Esophagus squamous epithelium (tissue), 5 donors: ENCODE results near the gene THADA. TPM values are rescaled to one million over a fixed set of nuclear protein-coding genes. Genes with fewer than 3 reads are reported as not detected.

Experiments used
- DNase-seq: peaks from one replicate; lab custom pipeline; 2025; lab: John Stamatoyannopoulos, UW
- H3K27ac ChIP-seq, 4 donors: fragments of 200-600 bp; sonication (generic); one replicate each; pipeline ENCODE4 v1.5.1; 2016 to 2019; ENCODE audit warnings: mild to moderate bottlenecking in 1 of 4
- H3K27me3 ChIP-seq, 4 donors: fragments of 200-600 bp; sonication (generic); 1 replicate in 3 of 4; 2 replicates in 1 of 4; pipeline versions ENCODE4 v1.5.1 to v1.6.0; 2017 to 2021; ENCODE audit warnings: antibody characterized with exemption in 1 of 4
- H3K36me3 ChIP-seq, 3 donors: fragments of 200-600 bp; sonication (generic); one replicate each; pipeline ENCODE4 v1.5.1; 2016 to 2019
- H3K4me1 ChIP-seq, 3 donors: fragments of 200-600 bp; sonication (generic); one replicate each; pipeline ENCODE4 v1.5.1; 2017 to 2019
- H3K4me3 ChIP-seq, 4 donors: fragments of 200-600 bp; sonication (generic); 1 replicate in 3 of 4; 2 replicates in 1 of 4; pipeline ENCODE4 v1.5.1; 2016 to 2019; ENCODE audit warnings: mild to moderate bottlenecking in 2 of 4, moderate library complexity in 1 of 4
- H3K9me3 ChIP-seq, 3 donors: fragments of 200-600 bp; sonication (generic); one replicate each; pipeline ENCODE4 v1.5.1; 2016 to 2019
- POLR2A ChIP-seq, 4 donors: fragments of 450-650 bp; IDR thresholded peaks; one replicate each; pipeline ENCODE4 v1.6.1; 2017; ENCODE audit warnings: antibody characterized with exemption in 4 of 4, mild to moderate bottlenecking in 4 of 4, moderate library complexity in 3 of 4
- WGBS, 2 donors: methylation state at CpG; one replicate each; pipeline ENCODE4 v1.1.5; 2018; 5-methylcytosine and 5-hydroxymethylcytosine counted together
- intact Hi-C: fragments of 100-400 bp; cut with DNase I; formaldehyde crosslinking; loops from one replicate; pipeline ENCODE4 v1.15.0; 2022
- total RNA-seq, 4 donors: library from RNA; depleted of rRNA; stranded (reverse); fragments of >200 nt; gene quantifications; one replicate each; pipeline ENCODE4 v1.1.0, GENCODE V29; 2016
- TF ChIP-seq, protein P1 (sequence below), 6 experiments: fragments of 450-650 bp in 4 of 6; fragments of 200-600 bp in 2 of 6; sonication (generic) in 2 of 6; IDR thresholded peaks; one replicate each; pipeline ENCODE4 v1.5.1; 2016 to 2019; ENCODE audit warnings: antibody characterized with exemption in 6 of 6, mild to moderate bottlenecking in 4 of 6, moderate library complexity in 4 of 6
- donor health status: DM: yes; HTN: yes; CAD: no.

Gene THADA
- total RNA-seq, 4 donors from 2014 or later, result 14.0 to 32.2 (median 21.0) TPM

DNA sequence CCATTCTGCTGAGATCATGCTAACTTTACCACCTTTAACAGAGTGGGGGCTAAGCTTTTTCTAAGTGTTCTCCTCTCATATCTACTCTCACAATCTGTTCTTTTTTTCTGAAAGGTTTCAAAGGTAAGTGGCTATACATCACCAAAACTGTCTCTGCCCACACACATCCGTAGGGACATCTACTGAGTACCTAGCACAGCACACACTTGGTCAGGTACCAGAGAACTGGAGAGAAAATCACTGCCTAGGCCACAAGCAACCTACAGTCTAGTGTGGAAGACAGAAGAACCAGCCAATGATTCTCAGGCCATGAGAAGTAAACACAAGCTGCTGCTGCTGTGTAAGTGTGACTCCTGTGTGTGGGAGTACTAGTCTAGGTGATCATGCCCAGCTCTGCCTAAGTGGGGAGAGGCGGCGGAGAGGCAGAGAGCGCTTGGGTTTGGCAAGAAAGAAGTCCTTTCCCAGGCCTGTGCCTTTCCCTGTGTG lies 193.3 kb downstream of the THADA start:
- intact Hi-C loops, result no loop called here
- Histone ChIP-seq H3K9me3 (no peaks in the 10 kb centered on the region), H3K4me3 (no peak overlapping the region), H3K27me3 (no peaks in the 10 kb centered on the region), H3K4me1 (peaks cover 14 to 93% (median 21%) of the 10 kb centered on the region in 3 donors), H3K27ac (peak overlapping the region; percentile 50 to 83 (median 66)), H3K36me3 (no peaks in the 10 kb centered on the region)
- DNase-seq, result no peak
- no peak for TF ChIP-seq POLR2A (IDR thresholded peaks at IDR 0.05)
- TF ChIP-seq, protein P1, sequence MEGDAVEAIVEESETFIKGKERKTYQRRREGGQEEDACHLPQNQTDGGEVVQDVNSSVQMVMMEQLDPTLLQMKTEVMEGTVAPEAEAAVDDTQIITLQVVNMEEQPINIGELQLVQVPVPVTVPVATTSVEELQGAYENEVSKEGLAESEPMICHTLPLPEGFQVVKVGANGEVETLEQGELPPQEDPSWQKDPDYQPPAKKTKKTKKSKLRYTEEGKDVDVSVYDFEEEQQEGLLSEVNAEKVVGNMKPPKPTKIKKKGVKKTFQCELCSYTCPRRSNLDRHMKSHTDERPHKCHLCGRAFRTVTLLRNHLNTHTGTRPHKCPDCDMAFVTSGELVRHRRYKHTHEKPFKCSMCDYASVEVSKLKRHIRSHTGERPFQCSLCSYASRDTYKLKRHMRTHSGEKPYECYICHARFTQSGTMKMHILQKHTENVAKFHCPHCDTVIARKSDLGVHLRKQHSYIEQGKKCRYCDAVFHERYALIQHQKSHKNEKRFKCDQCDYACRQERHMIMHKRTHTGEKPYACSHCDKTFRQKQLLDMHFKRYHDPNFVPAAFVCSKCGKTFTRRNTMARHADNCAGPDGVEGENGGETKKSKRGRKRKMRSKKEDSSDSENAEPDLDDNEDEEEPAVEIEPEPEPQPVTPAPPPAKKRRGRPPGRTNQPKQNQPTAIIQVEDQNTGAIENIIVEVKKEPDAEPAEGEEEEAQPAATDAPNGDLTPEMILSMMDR (IDR thresholded peaks at IDR 0.05), result no peak
- WGBS, 2 donors, result 41 to 59% methylated on average over 4 of the region's 4 CpGs

DNA sequence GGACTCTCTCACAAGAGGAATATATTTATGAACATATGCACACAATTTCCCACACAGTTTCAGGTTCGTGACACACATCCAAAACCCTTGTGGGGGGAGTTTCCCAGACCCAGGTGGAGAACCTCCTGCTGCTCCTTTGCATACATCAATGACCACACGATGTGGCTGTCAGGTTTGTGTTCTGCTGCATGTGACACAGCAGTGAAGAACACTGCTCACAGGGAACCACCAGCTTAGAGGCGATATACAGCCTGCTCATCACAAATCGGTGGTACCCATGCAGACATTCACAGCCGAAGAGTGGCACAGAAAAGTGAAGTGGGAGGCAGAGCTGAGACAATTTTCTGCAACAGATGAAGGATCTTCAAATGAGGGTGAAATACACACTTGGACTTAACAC lies 193.8 kb downstream of the THADA start:
- Histone ChIP-seq H3K36me3 (no peaks in the 10 kb centered on the region), H3K4me3 (no peak overlapping the region), H3K9me3 (no peaks in the 10 kb centered on the region), H3K27me3 (no peaks in the 10 kb centered on the region), H3K4me1 (peaks cover 14 to 93% (median 22%) of the 10 kb centered on the region in 3 donors), H3K27ac (peak overlapping the region; percentile 50 to 83 (median 66))
- intact Hi-C loops, result no loop called here
- WGBS, 2 donors, result 53 to 78% methylated on average over 3 to 4 of the region's 5 CpGs
- DNase-seq, result no peak
- no peak for TF ChIP-seq POLR2A (IDR thresholded peaks at IDR 0.05)
- TF ChIP-seq, protein P1 (IDR thresholded peaks at IDR 0.05), result no peak

DNA sequence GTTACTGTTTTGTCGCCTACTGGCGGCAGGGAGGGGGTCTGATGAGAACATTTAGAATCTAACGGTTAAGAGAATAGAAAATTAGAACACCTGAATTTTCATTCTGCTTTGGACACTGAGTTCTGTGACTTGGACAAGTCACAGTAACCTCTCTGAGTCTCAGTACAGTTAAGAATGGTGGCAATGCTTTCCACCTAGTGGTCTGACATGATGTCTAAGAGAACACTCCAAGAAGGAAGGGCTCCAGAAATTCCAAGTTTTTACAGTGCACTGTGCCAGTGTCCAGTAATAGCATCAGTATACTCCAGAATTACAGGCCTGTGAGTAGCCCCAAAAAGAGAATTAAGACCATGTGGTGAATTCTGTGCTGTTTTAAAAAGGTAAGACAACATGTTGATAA lies 195.3 kb downstream of the THADA start:
- no peaks in the 10 kb centered on the region for H3K9me3 ChIP-seq
- 80 to 92% methylated on average over 3 of the region's 3 CpGs for WGBS, 2 donors
- intact Hi-C loops, result no loop called here
- peaks cover 0 to 9% (median 0%) of the 10 kb centered on the region in 3 donors for H3K36me3 ChIP-seq
- TF ChIP-seq, protein P1 (IDR thresholded peaks at IDR 0.05), result no peak
- no peak for TF ChIP-seq POLR2A (IDR thresholded peaks at IDR 0.05)
- H3K4me3 ChIP-seq, result no peak overlapping the region
- no peak for DNase-seq
- H3K27me3 ChIP-seq, result no peaks in the 10 kb centered on the region
- H3K27ac ChIP-seq, result peak overlapping the region in 3 of 4 donors; percentile 11 to 83 (median 72)
- peaks cover 9 to 93% (median 18%) of the 10 kb centered on the region in 3 donors for H3K4me1 ChIP-seq

DNA sequence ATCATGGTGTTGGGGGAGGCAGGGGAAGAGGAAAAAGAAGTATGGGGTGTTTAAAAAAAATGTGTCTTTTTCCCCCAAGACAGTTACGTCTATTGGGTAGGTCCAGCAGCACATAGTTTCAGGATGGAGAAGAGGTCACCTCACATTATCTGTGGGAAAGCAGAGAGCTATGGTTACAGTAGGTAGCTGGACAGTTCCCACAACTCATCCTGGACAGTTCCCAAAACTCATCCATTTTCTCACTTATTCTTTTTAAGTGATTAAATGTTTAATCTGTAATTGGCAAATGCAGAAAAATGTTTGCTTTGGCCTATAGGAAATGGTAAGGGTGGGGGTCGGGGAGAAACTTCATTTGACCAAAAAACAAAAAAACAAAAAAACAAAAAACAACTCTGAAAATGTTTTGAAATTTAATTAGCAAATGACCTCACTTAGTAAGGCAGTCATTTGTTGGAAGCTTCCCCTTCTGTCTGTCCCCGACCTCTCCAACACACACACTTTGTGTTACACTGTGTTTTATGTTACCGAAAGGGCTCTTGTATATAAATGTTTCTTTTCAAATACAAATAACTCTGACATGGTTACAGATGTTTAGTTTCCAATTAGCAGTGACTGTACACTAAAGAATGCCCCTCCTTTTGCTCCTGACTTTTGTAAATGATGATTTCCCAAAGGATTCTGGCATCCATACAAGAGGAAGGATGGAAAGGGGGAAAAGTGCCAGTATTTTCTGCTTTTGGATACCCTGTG lies 196.1 kb downstream of the THADA start:
- WGBS, 2 donors, result 38 to 39% methylated on average over 4 of the region's 4 CpGs
- Histone ChIP-seq H3K27ac (peak overlapping the region in 3 of 4 donors; percentile 72 to 83 (median 80)), H3K27me3 (no peaks in the 10 kb centered on the region), H3K4me1 (peaks cover 9 to 93% (median 18%) of the 10 kb centered on the region in 3 donors), H3K9me3 (no peaks in the 10 kb centered on the region), H3K36me3 (peaks cover 0 to 10% (median 0%) of the 10 kb centered on the region in 3 donors), H3K4me3 (no peak overlapping the region)
- DNase-seq, result no peak
- intact Hi-C loops, result no loop called here
- TF ChIP-seq, protein P1 (IDR thresholded peaks at IDR 0.05), result no peak
- no peak for TF ChIP-seq POLR2A (IDR thresholded peaks at IDR 0.05)

DNA sequence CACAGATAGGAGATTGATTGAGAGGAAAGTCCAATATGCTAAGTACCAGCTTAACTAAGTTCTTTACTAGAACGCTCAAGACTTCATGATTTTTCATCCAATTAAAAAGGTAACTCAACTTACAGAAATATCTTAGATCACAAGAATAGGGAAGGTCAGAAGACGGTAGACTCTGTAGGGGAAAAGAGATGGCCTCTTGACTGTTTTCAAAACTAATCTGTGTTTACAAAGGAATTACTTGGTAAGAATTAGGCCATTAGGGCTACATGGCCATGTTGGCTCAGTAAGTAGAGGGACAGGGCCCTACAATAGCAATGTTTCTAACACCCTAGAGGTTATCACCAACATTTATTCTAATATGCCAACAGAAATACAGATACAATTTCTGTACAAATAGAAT lies 196.7 kb downstream of the THADA start:
- H3K27ac ChIP-seq, result peak overlapping the region in 3 of 4 donors; percentile 72 to 83 (median 80)
- intact Hi-C loops, result no loop called here
- 79 to 91% methylated on average over 2 of the region's 2 CpGs for WGBS, 2 donors

More for the DNA sequence above, 196.7 kb downstream of the THADA start:
- TF ChIP-seq, protein P1 (IDR thresholded peaks at IDR 0.05), result no peak
- no peak for TF ChIP-seq POLR2A (IDR thresholded peaks at IDR 0.05)
- H3K4me3 ChIP-seq, result no peak overlapping the region
- no peaks in the 10 kb centered on the region for H3K9me3 ChIP-seq
- DNase-seq, result no peak
- H3K36me3 ChIP-seq, result peaks cover 0 to 14% (median 0%) of the 10 kb centered on the region in 3 donors
- H3K27me3 ChIP-seq, result no peaks in the 10 kb centered on the region
- H3K4me1 ChIP-seq, result peaks cover 9 to 94% (median 18%) of the 10 kb centered on the region in 3 donors
